Upper lobe of left lung (tissue), 6 donors: ENCODE data around the gene F7. TPM values are rescaled to one million over a fixed set of nuclear protein-coding genes. Genes with fewer than 3 reads are reported as not detected.
"Not testable (repeated sequence)": the region's sequence is repeated elsewhere in the genome, so short reads cannot be mapped to it uniquely, and the experiment has no call there.

Experiments
- ATAC-seq, 2 donors: fragments of 200-7000 bp; cut with Tn5 transposase; one replicate each; pipeline ENCODE4 v1.9.1; 2022; ENCODE audit warnings: mild to moderate bottlenecking in 2 of 2, moderate library complexity in 2 of 2; ENCODE audit not compliant: low FRiP score in 2 of 2
- DNase-seq, 2 donors: peaks; one replicate each; pipeline ENCODE4 v3.0.0-alpha.2; 2019 to 2020
- H3K27ac ChIP-seq, 4 donors: fragments of 200-600 bp; sonication (generic); one replicate each; pipeline ENCODE4 v1.5.1; 2016 to 2019
- H3K27me3 ChIP-seq, 4 donors: fragments of 200-600 bp; sonication (generic); one replicate each; pipeline ENCODE4 v1.5.1; 2017 to 2019
- H3K36me3 ChIP-seq, 4 donors: fragments of 200-600 bp; sonication (generic); one replicate each; pipeline ENCODE4 v1.5.1; 2016 to 2019
- H3K4me1 ChIP-seq, 4 donors: fragments of 200-600 bp; sonication (generic); one replicate each; pipeline ENCODE4 v1.5.1; 2018 to 2019
- H3K4me3 ChIP-seq, 4 donors: fragments of 200-600 bp; sonication (generic); one replicate each; pipeline ENCODE4 v1.5.1; 2017 to 2019; ENCODE audit warnings: mild to moderate bottlenecking in 2 of 4, moderate library complexity in 1 of 4
- H3K9me3 ChIP-seq, 4 donors: fragments of 200-600 bp; sonication (generic); one replicate each; pipeline ENCODE4 v1.5.1; 2018 to 2019
- CTCF ChIP-seq, 6 experiments: fragments of 450-650 bp in 4 of 6; fragments of 200-600 bp in 2 of 6; sonication (generic) in 2 of 6; IDR thresholded peaks; one replicate each; pipeline ENCODE4 v1.5.1; 2016 to 2019; ENCODE audit warnings: antibody characterized with exemption in 6 of 6
- EP300 ChIP-seq, 4 donors: sonication (generic); formaldehyde crosslinking; IDR thresholded peaks; one replicate each; pipeline ENCODE4 v1.5.1; 2017; ENCODE audit warnings: antibody characterized with exemption in 4 of 4, control low read depth in 2 of 4
- POLR2A ChIP-seq, 4 donors: fragments of 450-650 bp; IDR thresholded peaks; one replicate each; pipeline ENCODE4 v1.5.1; 2016 to 2017; ENCODE audit warnings: antibody characterized with exemption in 4 of 4, mild to moderate bottlenecking in 2 of 4
- POLR2AphosphoS5 ChIP-seq, 2 donors: sonication (generic); formaldehyde crosslinking; IDR thresholded peaks; one replicate each; pipeline ENCODE4 v1.5.1; 2017; ENCODE audit warnings: antibody characterized with exemption in 2 of 2
- WGBS, 2 donors: methylation state at CpG; one replicate each; pipeline ENCODE4 v1.1.5; 2017 to 2018; 5-methylcytosine and 5-hydroxymethylcytosine counted together
- total RNA-seq, 6 donors: library from RNA; depleted of rRNA in 4 of 6; stranded (reverse); fragments of >200 nt in 4 of 6; gene quantifications; one replicate each; pipeline versions ENCODE4 v1.1.0 to v1.2.1, GENCODE V29; 2016 to 2021
- donor health status: DM: no; HTN: no; CAD: no; lungs with moderate emphysema.
- donor health status: DM: no; HTN: yes; CAD: no; lungs with severe emphysema.

The F7 gene
- total RNA-seq, 6 donors from 2014 or later, result 0.20 TPM; not detected in 5

DNA sequence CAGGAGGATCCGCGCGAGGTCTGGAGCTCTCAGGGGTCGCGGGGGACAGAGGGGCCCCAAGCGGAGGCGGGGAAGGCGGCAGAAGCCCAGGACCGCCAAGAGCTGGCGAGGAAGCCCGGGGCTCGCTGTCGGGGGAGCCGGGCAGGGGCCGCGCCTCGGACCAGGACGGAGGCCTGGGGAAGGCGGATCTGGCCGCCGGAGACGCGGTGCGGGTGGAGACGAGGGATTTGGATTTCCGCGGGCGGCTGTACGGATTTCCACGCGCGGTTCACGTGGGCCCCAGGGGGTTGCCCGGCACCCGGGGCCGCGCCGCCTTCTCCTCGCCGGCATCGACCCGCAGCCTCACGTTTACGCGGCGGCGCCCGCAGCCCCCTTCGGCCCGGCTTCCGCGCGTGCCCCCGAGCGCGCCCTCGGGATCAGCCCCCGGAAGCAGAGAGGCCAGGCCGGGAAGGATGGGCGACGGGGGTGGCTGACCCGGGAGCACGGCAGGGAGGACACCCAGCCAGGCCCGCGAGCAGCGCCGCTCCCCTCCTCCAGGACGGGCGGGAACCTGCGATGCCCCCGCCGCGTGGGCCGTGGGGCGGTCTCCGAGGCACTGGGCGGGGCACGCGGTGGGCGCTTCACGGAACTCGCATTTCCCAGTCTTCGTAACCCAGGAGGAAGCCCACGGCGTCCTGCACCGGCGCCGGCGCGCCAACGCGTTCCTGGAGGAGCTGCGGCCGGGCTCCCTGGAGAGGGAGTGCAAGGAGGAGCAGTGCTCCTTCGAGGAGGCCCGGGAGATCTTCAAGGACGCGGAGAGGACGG, 4.7 kb downstream of the F7 start:
- peak overlapping the region in 3 of 4 donors; percentile 36 to 55 (median 48) for H3K4me3 ChIP-seq
- no peaks in the 10 kb centered on the region for H3K36me3 ChIP-seq
- WGBS, 2 donors, result 0 to 6% methylated on average over 17 to 59 of the region's 99 CpGs
- no peak for TF ChIP-seq EP300 (IDR thresholded peaks at IDR 0.05)
- ATAC-seq (peak in 1 of 2 donors; percentile 64), DNase-seq (peak in 1 of 2 donors; percentile 88)
- H3K27ac ChIP-seq, result no peak overlapping the region
- H3K4me1 ChIP-seq, result peaks cover 13 to 23% (median 18%) of the 10 kb centered on the region in 4 donors
- H3K9me3 ChIP-seq, result no peaks in the 10 kb centered on the region
- peaks cover 0 to 19% (median 16%) of the 10 kb centered on the region in 4 donors for H3K27me3 ChIP-seq

DNA sequence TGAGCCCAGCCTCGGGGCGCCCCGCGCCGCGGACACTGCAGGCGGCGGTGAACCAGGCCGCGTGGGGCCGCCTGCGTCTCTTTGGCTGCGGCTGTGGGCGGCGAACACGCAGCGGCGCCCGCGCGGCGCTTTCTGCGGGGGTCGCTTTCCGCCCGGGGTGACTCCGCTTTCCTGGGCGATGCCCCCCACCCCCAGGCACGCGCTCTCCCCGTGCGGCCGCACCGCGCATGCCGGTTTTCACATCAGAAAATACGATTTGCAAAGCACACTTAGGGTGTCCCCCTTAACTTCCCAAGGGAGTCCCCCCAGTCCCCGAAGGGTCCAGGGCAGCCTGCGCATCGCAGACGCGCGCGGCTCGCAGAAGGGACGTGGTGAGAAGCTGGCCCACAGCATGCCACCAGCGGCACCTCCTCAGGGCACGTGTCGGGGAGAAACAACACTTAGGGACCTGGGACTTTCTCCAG, 5.3 kb downstream of the F7 start:
- TF ChIP-seq CTCF (IDR thresholded peaks at IDR 0.05) (no peak), POLR2A (IDR thresholded peaks at IDR 0.05) (no peak), EP300 (IDR thresholded peaks at IDR 0.05) (no peak), POLR2AphosphoS5 (IDR thresholded peaks at IDR 0.05) (no peak)
- Histone ChIP-seq H3K4me1 (peaks cover 13 to 19% (median 17%) of the 10 kb centered on the region in 4 donors), H3K36me3 (no peaks in the 10 kb centered on the region), H3K9me3 (no peaks in the 10 kb centered on the region), H3K4me3 (peak overlapping the region in 3 of 4 donors; percentile 36 to 55 (median 48)), H3K27me3 (peaks cover 0 to 19% (median 16%) of the 10 kb centered on the region in 4 donors), H3K27ac (no peak overlapping the region)
- ATAC-seq, result peak in 1 of 2 donors; percentile 60
- no peak for DNase-seq
- 29 to 75% methylated on average over 11 to 25 of the region's 49 CpGs for WGBS, 2 donors

- not testable (repeated sequence) for H3K4me3 ChIP-seq, DNase-seq, H3K36me3 ChIP-seq, ATAC-seq, H3K9me3 ChIP-seq, H3K27ac ChIP-seq
- peaks cover 13 to 19% (median 16%) of the 10 kb centered on the region in 4 donors for H3K4me1 ChIP-seq
- H3K27me3 ChIP-seq, result peaks cover 0 to 19% (median 16%) of the 10 kb centered on the region in 4 donors
- WGBS, 2 donors, result 81 to 91% methylated on average over 4 to 5 of the region's 5 CpGs
Measured at GRCh38 chr13:113111821-113112220, 6.2 kb downstream of the F7 start.

- H3K4me1 ChIP-seq, result peaks cover 13 to 19% (median 16%) of the 10 kb centered on the region in 4 donors
- DNase-seq, H3K27ac ChIP-seq, ATAC-seq, H3K36me3 ChIP-seq, H3K9me3 ChIP-seq, H3K4me3 ChIP-seq: not testable (repeated sequence)
- WGBS, 2 donors, result 75 to 80% methylated on average over 1 of the region's 1 CpG
- H3K27me3 ChIP-seq, result peaks cover 0 to 19% (median 16%) of the 10 kb centered on the region in 4 donors
Measured at GRCh38 chr13:113112475-113112874, 6.9 kb downstream of the F7 start.

GRCh38 chr13:113112893-113113845, 7.6 kb downstream of the F7 start:
- H3K27me3 ChIP-seq, result peaks cover 0 to 19% (median 16%) of the 10 kb centered on the region in 4 donors
- no peak overlapping the region for H3K4me3 ChIP-seq
- no peaks in the 10 kb centered on the region for H3K36me3 ChIP-seq
- ATAC-seq (no peak), DNase-seq (peak in 1 of 2 donors; percentile 9)
- TF ChIP-seq EP300 (IDR thresholded peaks at IDR 0.05) (no peak), CTCF (IDR thresholded peaks at IDR 0.05) (no peak), POLR2A (IDR thresholded peaks at IDR 0.05) (no peak), POLR2AphosphoS5 (IDR thresholded peaks at IDR 0.05) (no peak)
- H3K27ac ChIP-seq, result no peak overlapping the region
- no peaks in the 10 kb centered on the region for H3K9me3 ChIP-seq
- 49 to 78% methylated on average over 6 to 9 of the region's 9 CpGs for WGBS, 2 donors
- H3K4me1 ChIP-seq, result peaks cover 13 to 19% (median 16%) of the 10 kb centered on the region in 4 donors

GRCh38 chr13:113113846-113114271, 8.3 kb downstream of the F7 start:
- Histone ChIP-seq H3K4me1 (peaks cover 13 to 19% (median 16%) of the 10 kb centered on the region in 4 donors), H3K36me3 (no peaks in the 10 kb centered on the region), H3K27ac (no peak overlapping the region), H3K27me3 (peaks cover 0 to 19% (median 16%) of the 10 kb centered on the region in 4 donors), H3K9me3 (no peaks in the 10 kb centered on the region), H3K4me3 (no peak overlapping the region)
- no peak for ATAC-seq
- TF ChIP-seq EP300 (IDR thresholded peaks at IDR 0.05), result no peak
- no peak for TF ChIP-seq POLR2AphosphoS5 (IDR thresholded peaks at IDR 0.05)
- TF ChIP-seq CTCF (IDR thresholded peaks at IDR 0.05), result no peak
- TF ChIP-seq POLR2A (IDR thresholded peaks at IDR 0.05), result no peak
- WGBS, 2 donors, result 89 to 96% methylated on average over 7 to 8 of the region's 8 CpGs
- DNase-seq, result peak in 1 of 2 donors; percentile 9
